ENCODE results near the gene AURKA.
"Not testable (repeated sequence)": the region's sequence is repeated elsewhere in the genome, so short reads cannot be mapped to it uniquely, and the experiment has no call there.

AURKA gene

GRCh38 chr20:56393653-56394052 is 1.6 kb upstream of the AURKA start:
- ChIA-PET CTCF (interaction anchor here (0.7 to 1.8 kb wide), 3 partner anchors 12 to 100 kb away, joined by 3 to 4 read pairs (median 3); partner anchors contain the start of gene CASS4), POLR2A (interaction anchor here (0.7 kb wide), 1 partner anchor 19 kb away, joined by 3 read pairs; the partner anchor contains the start of gene CASS4)
- Histone ChIP-seq H3K4me1 (ENCODE audit: control extremely low read depth in 1 of 4, control insufficient read depth in 4 of 4, insufficient read depth in 4 of 4, low read length in 3 of 4) (peaks cover 17 to 28% (median 18%) of the 10 kb centered on the region in 4 experiments), H3K27ac (ENCODE audit: insufficient read depth in 1 of 2, low read depth in 1 of 2, low read length in 2 of 2, poor library complexity in 1 of 2, severe bottlenecking in 2 of 2) (peak overlapping the region in 1 of 2 experiments; percentile 95), H3K36me3 (ENCODE audit: control insufficient read depth in 4 of 4, insufficient read depth in 4 of 4, low read length in 3 of 4) (peaks cover 12 to 49% (median 33%) of the 10 kb centered on the region in 4 experiments), H3K4me3 (ENCODE audit: control insufficient read depth in 1 of 7, extremely low read depth in 1 of 7, insufficient read depth in 4 of 7, low read depth in 2 of 7, low read length in 6 of 7) (peak overlapping the region in 5 of 7 experiments; percentile 94 to 99 (median 97)), H3K27me3 (replicated peaks in 2 of 5; ENCODE audit: control insufficient read depth in 4 of 5, insufficient read depth in 5 of 5, low read length in 4 of 5) (no peaks in the 10 kb centered on the region), H3K9me3 (ENCODE audit: control extremely low read depth in 1 of 5, control insufficient read depth in 4 of 5, insufficient read depth in 2 of 5, low read depth in 1 of 5, low read length in 4 of 5) (no peaks in the 10 kb centered on the region)
- 88% methylated on average over 7 of the region's 8 CpGs for WGBS (ENCODE audit: insufficient coverage)
- DNase-seq: no peak

GRCh38 chr20:56392881-56393482 is 967 bp upstream of the AURKA start:
- CTCF ChIA-PET: interaction anchor here (1.0 to 1.8 kb wide), 5 partner anchors 11 to 122 kb away, joined by 3 to 4 read pairs (median 3); no protein-coding TSS in a partner anchor
- 0% methylated on average over 9 of the region's 18 CpGs for WGBS (ENCODE audit: insufficient coverage)
- H3K9me3 ChIP-seq (ENCODE audit: control extremely low read depth in 1 of 5, control insufficient read depth in 4 of 5, insufficient read depth in 2 of 5, low read depth in 1 of 5, low read length in 4 of 5): no peaks in the 10 kb centered on the region
- H3K4me3 ChIP-seq (ENCODE audit: control insufficient read depth in 1 of 7, extremely low read depth in 1 of 7, insufficient read depth in 4 of 7, low read depth in 2 of 7, low read length in 6 of 7): peak overlapping the region; percentile 75 to 99 (median 97)
- DNase-seq: peak in 2 of 3 donors; percentile 34 to 39
- H3K36me3 ChIP-seq (ENCODE audit: control insufficient read depth in 4 of 4, insufficient read depth in 4 of 4, low read length in 3 of 4): peaks cover 16 to 47% (median 33%) of the 10 kb centered on the region in 4 experiments
- peaks cover 17 to 28% (median 18%) of the 10 kb centered on the region in 4 experiments for H3K4me1 ChIP-seq (ENCODE audit: control extremely low read depth in 1 of 4, control insufficient read depth in 4 of 4, insufficient read depth in 4 of 4, low read length in 3 of 4)
- no peaks in the 10 kb centered on the region for H3K27me3 ChIP-seq (replicated peaks in 2 of 5; ENCODE audit: control insufficient read depth in 4 of 5, insufficient read depth in 5 of 5, low read length in 4 of 5)
- H3K27ac ChIP-seq (ENCODE audit: insufficient read depth in 1 of 2, low read depth in 1 of 2, low read length in 2 of 2, poor library complexity in 1 of 2, severe bottlenecking in 2 of 2): peak overlapping the region; percentile 92 to 95
- POLR2A ChIA-PET: interaction anchor here (0.7 to 1.1 kb wide), 3 partner anchors 17 to 76 kb away, joined by 3 to 4 read pairs (median 4); partner anchors contain the start of genes CASS4 and RTF2

- WGBS (ENCODE audit: insufficient coverage): 0% methylated on average over 29 of the region's 29 CpGs
- POLR2A ChIA-PET: interaction anchor here (0.6 to 1.1 kb wide), 3 partner anchors 16 to 77 kb away, joined by 3 to 4 read pairs (median 4); partner anchors contain the start of genes CASS4 and RTF2
- CTCF ChIA-PET: interaction anchor here (0.8 to 1.5 kb wide), 3 partner anchors 8 to 18 kb away, joined by 3 to 4 read pairs (median 3); no protein-coding TSS in a partner anchor
- Histone ChIP-seq H3K9me3 (ENCODE audit: control extremely low read depth in 1 of 5, control insufficient read depth in 4 of 5, insufficient read depth in 2 of 5, low read depth in 1 of 5, low read length in 4 of 5) (no peaks in the 10 kb centered on the region), H3K27ac (ENCODE audit: insufficient read depth in 1 of 2, low read depth in 1 of 2, low read length in 2 of 2, poor library complexity in 1 of 2, severe bottlenecking in 2 of 2) (peak overlapping the region; percentile 92 to 95), H3K27me3 (replicated peaks in 2 of 5; ENCODE audit: control insufficient read depth in 4 of 5, insufficient read depth in 5 of 5, low read length in 4 of 5) (no peaks in the 10 kb centered on the region), H3K36me3 (ENCODE audit: control insufficient read depth in 4 of 4, insufficient read depth in 4 of 4, low read length in 3 of 4) (peaks cover 7 to 40% (median 25%) of the 10 kb centered on the region in 4 experiments), H3K4me1 (ENCODE audit: control extremely low read depth in 1 of 4, control insufficient read depth in 4 of 4, insufficient read depth in 4 of 4, low read length in 3 of 4) (peaks cover 17 to 28% (median 18%) of the 10 kb centered on the region in 4 experiments), H3K4me3 (ENCODE audit: control insufficient read depth in 1 of 7, extremely low read depth in 1 of 7, insufficient read depth in 4 of 7, low read depth in 2 of 7, low read length in 6 of 7) (peak overlapping the region; percentile 75 to 99 (median 97))
- no peak for DNase-seq
These were observed 351 bp downstream of the AURKA start for GRCh38 chr20:56391596-56392131.

GRCh38 chr20:56391037-56391436 is 978 bp downstream of the AURKA start:
- POLR2A ChIA-PET: interaction anchor here (0.7 kb wide), 1 partner anchor 14 kb away, joined by 3 read pairs; no protein-coding TSS in a partner anchor
- H3K36me3 ChIP-seq (ENCODE audit: control insufficient read depth in 4 of 4, insufficient read depth in 4 of 4, low read length in 3 of 4): peaks cover 7 to 42% (median 23%) of the 10 kb centered on the region in 4 experiments
- no peaks in the 10 kb centered on the region for H3K9me3 ChIP-seq (ENCODE audit: control extremely low read depth in 1 of 5, control insufficient read depth in 4 of 5, insufficient read depth in 2 of 5, low read depth in 1 of 5, low read length in 4 of 5)
- CTCF ChIA-PET: no interaction called here
- H3K27ac ChIP-seq (ENCODE audit: insufficient read depth in 1 of 2, low read depth in 1 of 2, low read length in 2 of 2, poor library complexity in 1 of 2, severe bottlenecking in 2 of 2): peak overlapping the region in 1 of 2 experiments; percentile 95
- peaks cover 17 to 28% (median 18%) of the 10 kb centered on the region in 4 experiments for H3K4me1 ChIP-seq (ENCODE audit: control extremely low read depth in 1 of 4, control insufficient read depth in 4 of 4, insufficient read depth in 4 of 4, low read length in 3 of 4)
- 40% methylated on average over 9 of the region's 10 CpGs for WGBS (ENCODE audit: insufficient coverage)
- DNase-seq: no peak
- H3K27me3 ChIP-seq (replicated peaks in 2 of 5; ENCODE audit: control insufficient read depth in 4 of 5, insufficient read depth in 5 of 5, low read length in 4 of 5): no peaks in the 10 kb centered on the region
- peak overlapping the region in 6 of 7 experiments; percentile 94 to 99 (median 97) for H3K4me3 ChIP-seq (ENCODE audit: control insufficient read depth in 1 of 7, extremely low read depth in 1 of 7, insufficient read depth in 4 of 7, low read depth in 2 of 7, low read length in 6 of 7)

GRCh38 chr20:56390396-56390795 is 1.6 kb downstream of the AURKA start:
- H3K9me3 ChIP-seq (ENCODE audit: control extremely low read depth in 1 of 5, control insufficient read depth in 4 of 5, insufficient read depth in 2 of 5, low read depth in 1 of 5, low read length in 4 of 5); H3K27ac ChIP-seq (ENCODE audit: insufficient read depth in 1 of 2, low read depth in 1 of 2, low read length in 2 of 2, poor library complexity in 1 of 2, severe bottlenecking in 2 of 2); H3K27me3 ChIP-seq (replicated peaks in 2 of 5; ENCODE audit: control insufficient read depth in 4 of 5, insufficient read depth in 5 of 5, low read length in 4 of 5); CTCF ChIA-PET; DNase-seq: not testable (repeated sequence)
- 100% methylated on average over 6 of the region's 9 CpGs for WGBS (ENCODE audit: insufficient coverage)
- Histone ChIP-seq H3K4me1 (ENCODE audit: control extremely low read depth in 1 of 4, control insufficient read depth in 4 of 4, insufficient read depth in 4 of 4, low read length in 3 of 4) (peaks cover 17 to 28% (median 18%) of the 10 kb centered on the region in 4 experiments), H3K36me3 (ENCODE audit: control insufficient read depth in 4 of 4, insufficient read depth in 4 of 4, low read length in 3 of 4) (peaks cover 6 to 40% (median 19%) of the 10 kb centered on the region in 4 experiments), H3K4me3 (ENCODE audit: control insufficient read depth in 1 of 7, extremely low read depth in 1 of 7, insufficient read depth in 4 of 7, low read depth in 2 of 7, low read length in 6 of 7) (peak overlapping the region in 2 of 7 experiments; percentile 96 to 99)
- POLR2A ChIA-PET: interaction anchor here (0.7 kb wide), 1 partner anchor 13 kb away, joined by 3 read pairs; no protein-coding TSS in a partner anchor

- peaks cover 17 to 28% (median 18%) of the 10 kb centered on the region in 4 experiments for H3K4me1 ChIP-seq (ENCODE audit: control extremely low read depth in 1 of 4, control insufficient read depth in 4 of 4, insufficient read depth in 4 of 4, low read length in 3 of 4)
- ChIA-PET CTCF (no interaction called here), POLR2A (no interaction called here)
- no peak overlapping the region for H3K4me3 ChIP-seq (ENCODE audit: control insufficient read depth in 1 of 7, extremely low read depth in 1 of 7, insufficient read depth in 4 of 7, low read depth in 2 of 7, low read length in 6 of 7)
- DNase-seq: no peak
- H3K9me3 ChIP-seq (ENCODE audit: control extremely low read depth in 1 of 5, control insufficient read depth in 4 of 5, insufficient read depth in 2 of 5, low read depth in 1 of 5, low read length in 4 of 5): no peaks in the 10 kb centered on the region
- peaks cover 9 to 41% (median 18%) of the 10 kb centered on the region in 4 experiments for H3K36me3 ChIP-seq (ENCODE audit: control insufficient read depth in 4 of 4, insufficient read depth in 4 of 4, low read length in 3 of 4)
- H3K27ac ChIP-seq (ENCODE audit: insufficient read depth in 1 of 2, low read depth in 1 of 2, low read length in 2 of 2, poor library complexity in 1 of 2, severe bottlenecking in 2 of 2): no peak overlapping the region
- WGBS (ENCODE audit: insufficient coverage): 100% methylated on average over 4 of the region's 4 CpGs
- no peaks in the 10 kb centered on the region for H3K27me3 ChIP-seq (replicated peaks in 2 of 5; ENCODE audit: control insufficient read depth in 4 of 5, insufficient read depth in 5 of 5, low read length in 4 of 5)
These were observed 2.2 kb downstream of the AURKA start for GRCh38 chr20:56389807-56390206.

All from common myeloid progenitor, CD34-positive (primary cell).